Activated T-helper 1 cell treated with anti-CD3 and anti-CD28 coated beads, Interleukin-12 subunit alpha, Interleukin-12 subunit beta, Interleukin-2, Interleukin-4 antibody, amounts not matched to agents 30 ng/mL and 10 ng/mL and 1 ng/mL, durations not matched to agents 14 hours and 24 hours and 36 hours (primary cell): ENCODE data around the gene DTL. TPM values are rescaled to one million over a fixed set of nuclear protein-coding genes. Genes with fewer than 3 reads are reported as not detected.

Experiments used
- DNase-seq: peaks from one replicate; pipeline ENCODE4 v3.0.0; 2021; ENCODE audit warnings: low spot score
- H3K27ac Mint-ChIP-seq: one replicate; pipeline ENCODE4 v1.8.0; 2021; ENCODE audit warnings: mild to moderate bottlenecking, mixed read lengths
- H3K27me3 Mint-ChIP-seq: one replicate; pipeline ENCODE4 v1.8.0; 2022; ENCODE audit warnings: mild to moderate bottlenecking, moderate library complexity, mixed read lengths; ENCODE audit not compliant: insufficient read depth
- H3K36me3 Mint-ChIP-seq: one replicate; pipeline ENCODE4 v1.8.0; 2021; ENCODE audit warnings: low read depth, mixed read lengths
- H3K4me1 Mint-ChIP-seq: one replicate; pipeline ENCODE4 v1.8.0; 2021; ENCODE audit warnings: low read depth, mixed read lengths
- H3K4me3 Mint-ChIP-seq: one replicate; pipeline ENCODE4 v1.8.0; 2021; ENCODE audit warnings: mild to moderate bottlenecking, moderate library complexity, mixed read lengths
- H3K9me3 Mint-ChIP-seq: one replicate; pipeline ENCODE4 v1.8.0; 2021; ENCODE audit warnings: mixed read lengths
- intact Hi-C: fragments of 100-400 bp; cut with micrococcal nuclease; formaldehyde crosslinking; loops from one replicate; pipeline ENCODE4 v1.15.1; 2024
- total RNA-seq: library from RNA; stranded (reverse); gene quantifications from 2 replicates; pipeline ENCODE4 v1.2.3, GENCODE V29; 2022

Gene DTL
- total RNA-seq, 1 donor from 2014 or later = 91.0 TPM

- peaks cover 38% of the 10 kb centered on the region for H3K36me3 Mint-ChIP-seq
- no peak for DNase-seq
These were observed 6.9 kb downstream of the DTL start for GRCh38 chr1:212042436-212042835.

GRCh38 chr1:212044851-212045250 lies 9.3 kb downstream of the DTL start:
- intact Hi-C loops = no loop called here
- no peak for DNase-seq
- Mint-ChIP-seq H3K27ac (peak overlapping the region; percentile 46), H3K9me3 (no peaks in the 10 kb centered on the region), H3K27me3 (no peaks in the 10 kb centered on the region), H3K4me3 (no peak overlapping the region), H3K36me3 (peaks cover 30% of the 10 kb centered on the region), H3K4me1 (peaks cover 33% of the 10 kb centered on the region)

More at GRCh38 chr1:212042436-212042835, 6.9 kb downstream of the DTL start:
- Mint-ChIP-seq H3K4me3 (no peak overlapping the region), H3K27me3 (no peaks in the 10 kb centered on the region), H3K4me1 (peaks cover 56% of the 10 kb centered on the region), H3K9me3 (no peaks in the 10 kb centered on the region), H3K27ac (no peak overlapping the region)
- intact Hi-C loops = no loop called here

GRCh38 chr1:212045981-212046380 lies 10.4 kb downstream of the DTL start:
- peaks cover 35% of the 10 kb centered on the region for H3K36me3 Mint-ChIP-seq
- H3K27me3 Mint-ChIP-seq = no peaks in the 10 kb centered on the region
- DNase-seq = no peak
- no peak overlapping the region for H3K27ac Mint-ChIP-seq
- H3K9me3 Mint-ChIP-seq = no peaks in the 10 kb centered on the region
- intact Hi-C loops = no loop called here
- H3K4me1 Mint-ChIP-seq = peaks cover 24% of the 10 kb centered on the region
- no peak overlapping the region for H3K4me3 Mint-ChIP-seq

- intact Hi-C loops = no loop called here
- Mint-ChIP-seq H3K4me1 (no peaks in the 10 kb centered on the region), H3K27me3 (no peaks in the 10 kb centered on the region), H3K9me3 (peaks cover 17% of the 10 kb centered on the region), H3K4me3 (no peak overlapping the region), H3K36me3 (peaks cover 67% of the 10 kb centered on the region), H3K27ac (no peak overlapping the region)
- no peak for DNase-seq
These were observed 18.4 kb downstream of the DTL start for GRCh38 chr1:212053993-212054392.

GRCh38 chr1:212055333-212055732 lies 19.8 kb downstream of the DTL start:
- H3K4me3 Mint-ChIP-seq = no peak overlapping the region

GRCh38 chr1:212060632-212061472 lies 25.3 kb downstream of the DTL start:
- H3K27me3 Mint-ChIP-seq = no peaks in the 10 kb centered on the region
- no peak overlapping the region for H3K4me3 Mint-ChIP-seq
- H3K9me3 Mint-ChIP-seq = peaks cover 17% of the 10 kb centered on the region
- H3K4me1 Mint-ChIP-seq = no peaks in the 10 kb centered on the region
- DNase-seq = no peak
- H3K36me3 Mint-ChIP-seq = peaks cover 45% of the 10 kb centered on the region
- intact Hi-C loops = no loop called here
- H3K27ac Mint-ChIP-seq = no peak overlapping the region

More at GRCh38 chr1:212055333-212055732, 19.8 kb downstream of the DTL start:
- Mint-ChIP-seq H3K27ac (no peak overlapping the region), H3K9me3 (peaks cover 17% of the 10 kb centered on the region), H3K4me1 (no peaks in the 10 kb centered on the region), H3K27me3 (no peaks in the 10 kb centered on the region), H3K36me3 (peaks cover 72% of the 10 kb centered on the region)
- intact Hi-C loops = no loop called here
- no peak for DNase-seq

GRCh38 chr1:212062832-212063438 lies 27.4 kb downstream of the DTL start:
- intact Hi-C loops = loop anchor here (1.0 to 2.0 kb wide), 3 partner anchors 254 to 394 kb away; no protein-coding TSS in a partner anchor
- DNase-seq = no peak
- H3K27me3 Mint-ChIP-seq = no peaks in the 10 kb centered on the region
- no peak overlapping the region for H3K27ac Mint-ChIP-seq
- H3K4me3 Mint-ChIP-seq = no peak overlapping the region
- peaks cover 41% of the 10 kb centered on the region for H3K36me3 Mint-ChIP-seq
- no peaks in the 10 kb centered on the region for H3K4me1 Mint-ChIP-seq
- no peaks in the 10 kb centered on the region for H3K9me3 Mint-ChIP-seq

- H3K9me3 Mint-ChIP-seq = no peaks in the 10 kb centered on the region
- H3K27ac Mint-ChIP-seq = no peak overlapping the region
- peaks cover 4% of the 10 kb centered on the region for H3K4me1 Mint-ChIP-seq
- intact Hi-C loops = no loop called here
- no peak overlapping the region for H3K4me3 Mint-ChIP-seq
- H3K27me3 Mint-ChIP-seq = no peaks in the 10 kb centered on the region
- no peak for DNase-seq
- H3K36me3 Mint-ChIP-seq = peaks cover 42% of the 10 kb centered on the region
These were observed 32.2 kb downstream of the DTL start for GRCh38 chr1:212067787-212068186.

GRCh38 chr1:212070720-212071302 lies 35.3 kb downstream of the DTL start:
- Mint-ChIP-seq H3K4me3 (no peak overlapping the region), H3K27me3 (no peaks in the 10 kb centered on the region), H3K36me3 (peaks cover 45% of the 10 kb centered on the region), H3K4me1 (peaks cover 6% of the 10 kb centered on the region), H3K9me3 (no peaks in the 10 kb centered on the region), H3K27ac (no peak overlapping the region)
- DNase-seq = no peak
- intact Hi-C loops = loop anchor here (1.0 to 10.0 kb wide), 7 partner anchors 88 to 385 kb away; no protein-coding TSS in a partner anchor

- no peak for DNase-seq
- H3K4me3 Mint-ChIP-seq = no peak overlapping the region
- H3K27ac Mint-ChIP-seq = no peak overlapping the region
- peaks cover 46% of the 10 kb centered on the region for H3K36me3 Mint-ChIP-seq
- intact Hi-C loops = loop anchor here (5.0 to 10.0 kb wide), 2 partner anchors 143 to 165 kb away; no protein-coding TSS in a partner anchor
- no peaks in the 10 kb centered on the region for H3K27me3 Mint-ChIP-seq
- H3K4me1 Mint-ChIP-seq = peaks cover 18% of the 10 kb centered on the region
- H3K9me3 Mint-ChIP-seq = no peaks in the 10 kb centered on the region
These were observed 36.5 kb downstream of the DTL start for GRCh38 chr1:212072047-212072446.

- no peaks in the 10 kb centered on the region for H3K9me3 Mint-ChIP-seq
- peaks cover 38% of the 10 kb centered on the region for H3K36me3 Mint-ChIP-seq
- H3K4me1 Mint-ChIP-seq = peaks cover 18% of the 10 kb centered on the region
- intact Hi-C loops = loop anchor here (5.0 to 10.0 kb wide), 2 partner anchors 141 to 164 kb away; no protein-coding TSS in a partner anchor
- no peak overlapping the region for H3K27ac Mint-ChIP-seq
- no peak overlapping the region for H3K4me3 Mint-ChIP-seq
- H3K27me3 Mint-ChIP-seq = no peaks in the 10 kb centered on the region
- no peak for DNase-seq
These were observed 37.9 kb downstream of the DTL start for GRCh38 chr1:212073490-212073889.

- no peak overlapping the region for H3K4me3 Mint-ChIP-seq
- H3K9me3 Mint-ChIP-seq = no peaks in the 10 kb centered on the region
- no peak overlapping the region for H3K27ac Mint-ChIP-seq
- H3K27me3 Mint-ChIP-seq = no peaks in the 10 kb centered on the region
- peaks cover 39% of the 10 kb centered on the region for H3K36me3 Mint-ChIP-seq
- intact Hi-C loops = loop anchor here (5.0 to 10.0 kb wide), 2 partner anchors 140 to 163 kb away; no protein-coding TSS in a partner anchor
- peaks cover 18% of the 10 kb centered on the region for H3K4me1 Mint-ChIP-seq
- DNase-seq = no peak
These were observed 38.8 kb downstream of the DTL start for GRCh38 chr1:212074313-212074712.

GRCh38 chr1:212074856-212075255 lies 39.3 kb downstream of the DTL start:
- Mint-ChIP-seq H3K4me3 (no peak overlapping the region), H3K27ac (peak overlapping the region; percentile 10), H3K36me3 (peaks cover 43% of the 10 kb centered on the region), H3K9me3 (no peaks in the 10 kb centered on the region), H3K27me3 (no peaks in the 10 kb centered on the region), H3K4me1 (peaks cover 18% of the 10 kb centered on the region)
- intact Hi-C loops = loop anchor here (5.0 to 10.0 kb wide), 2 partner anchors 140 to 162 kb away; no protein-coding TSS in a partner anchor
- DNase-seq = no peak
